Calu3 (cell line): ENCODE data around the gene TSPOAP1. TPM values are rescaled to one million over a fixed set of nuclear protein-coding genes. Genes with fewer than 3 reads are reported as not detected.

Source experiments
- BruUV-seq: library from RNA; stranded (reverse); fragments of 400-500 nt; replicated peaks from 2 replicates; lab custom pipeline; 2021; lab: Mats Ljungman, UMichigan
- CTCF ChIA-PET: fragments of 300-600 bp; sonication (Branson Sonifier 250); formaldehyde crosslinking; loops from one replicate; lab custom pipeline; 2022; ENCODE audit warnings: antibody characterized with exemption; lab: Charles Lee
- DNase-seq: peaks from one replicate; pipeline ENCODE4 v3.0.0; 2022
- H3K27ac Mint-ChIP-seq: one replicate; pipeline ENCODE4 v1.8.0; 2022; ENCODE audit warnings: mixed read lengths; ENCODE audit not compliant: unreplicated experiment
- H3K27me3 Mint-ChIP-seq: one replicate; pipeline ENCODE4 v1.8.0; 2022; ENCODE audit warnings: mixed read lengths; ENCODE audit not compliant: unreplicated experiment
- H3K36me3 Mint-ChIP-seq: one replicate; pipeline ENCODE4 v1.8.0; 2022; ENCODE audit warnings: mild to moderate bottlenecking, moderate library complexity, mixed read lengths; ENCODE audit not compliant: insufficient read depth, unreplicated experiment
- H3K4me1 Mint-ChIP-seq: one replicate; pipeline ENCODE4 v1.8.0; 2022; ENCODE audit warnings: mild to moderate bottlenecking, low read depth, mixed read lengths; ENCODE audit not compliant: unreplicated experiment
- H3K4me3 Mint-ChIP-seq: one replicate; pipeline ENCODE4 v1.8.0; 2022; ENCODE audit warnings: mild to moderate bottlenecking, low read depth, moderate library complexity, mixed read lengths; ENCODE audit not compliant: unreplicated experiment
- H3K9me3 Mint-ChIP-seq: one replicate; pipeline ENCODE4 v1.8.0; 2022; ENCODE audit warnings: low read depth, mixed read lengths; ENCODE audit not compliant: unreplicated experiment
- CTCF ChIP-seq: fragments of 200-600 bp; IDR thresholded peaks from one replicate; pipeline ENCODE4 v1.8.0; 2022; ENCODE audit warnings: antibody characterized with exemption; ENCODE audit not compliant: unreplicated experiment
- intact Hi-C: fragments of 100-400 bp; cut with micrococcal nuclease; formaldehyde crosslinking; loops from one replicate; pipeline ENCODE4 v1.10.0; 2022; ENCODE audit not compliant: unreplicated experiment
- total RNA-seq: library from RNA; stranded (reverse); gene quantifications from 2 replicates; pipeline ENCODE4 v1.2.3, GENCODE V29; 2022

Gene TSPOAP1
- total RNA-seq, 1 experiment from 2014 or later: not detected

GRCh38 chr17:58339755-58340404 is 11.3 kb upstream of the TSPOAP1 start:
- Mint-ChIP-seq H3K9me3 (no peaks in the 10 kb centered on the region), H3K4me3 (no peak overlapping the region), H3K27me3 (no peaks in the 10 kb centered on the region), H3K27ac (no peak overlapping the region), H3K36me3 (peaks cover 2% of the 10 kb centered on the region), H3K4me1 (peaks cover 9% of the 10 kb centered on the region)
- TF ChIP-seq CTCF: no peak
- intact Hi-C loops: no loop called here
- DNase-seq: no peak
- BruUV-seq: no TSS peak
- CTCF ChIA-PET: no interaction called here

- Mint-ChIP-seq H3K36me3 (no peaks in the 10 kb centered on the region), H3K4me3 (no peak overlapping the region), H3K27ac (no peak overlapping the region), H3K9me3 (no peaks in the 10 kb centered on the region), H3K4me1 (peaks cover 9% of the 10 kb centered on the region), H3K27me3 (no peaks in the 10 kb centered on the region)
- TF ChIP-seq CTCF: no peak
- intact Hi-C loops: no loop called here
- CTCF ChIA-PET: no interaction called here
- DNase-seq: no peak
- no TSS peak for BruUV-seq
Measured at GRCh38 chr17:58338841-58339754, 10.5 kb upstream of the TSPOAP1 start.

GRCh38 chr17:58338454-58338840 is 9.9 kb upstream of the TSPOAP1 start:
- Mint-ChIP-seq H3K27me3 (no peaks in the 10 kb centered on the region), H3K4me3 (no peak overlapping the region), H3K36me3 (no peaks in the 10 kb centered on the region), H3K4me1 (peaks cover 9% of the 10 kb centered on the region), H3K27ac (no peak overlapping the region), H3K9me3 (no peaks in the 10 kb centered on the region)
- CTCF ChIA-PET: no interaction called here
- no peak for TF ChIP-seq CTCF
- intact Hi-C loops: no loop called here
- no peak for DNase-seq
- BruUV-seq: no TSS peak

GRCh38 chr17:58337600-58338453 is 9.2 kb upstream of the TSPOAP1 start:
- intact Hi-C loops: no loop called here
- Mint-ChIP-seq H3K4me1 (peaks cover 9% of the 10 kb centered on the region), H3K27me3 (no peaks in the 10 kb centered on the region), H3K4me3 (no peak overlapping the region), H3K27ac (no peak overlapping the region), H3K36me3 (no peaks in the 10 kb centered on the region), H3K9me3 (no peaks in the 10 kb centered on the region)
- no peak for TF ChIP-seq CTCF
- CTCF ChIA-PET: no interaction called here
- no peak for DNase-seq
- no TSS peak for BruUV-seq
